ENCODE data around the gene PRAMEF8. TPM values are rescaled to one million over a fixed set of nuclear protein-coding genes. Genes with fewer than 3 reads are reported as not detected.
A peak's percentile ranks its signal among the peaks of the same experiment; 100 is the strongest.
"Not testable (repeated sequence)": the region's sequence is repeated elsewhere in the genome, so short reads cannot be mapped to it uniquely, and the experiment has no call there.

The PRAMEF8 gene
- total RNA-seq, 2 donors from 2014 or later, result not detected

DNA sequence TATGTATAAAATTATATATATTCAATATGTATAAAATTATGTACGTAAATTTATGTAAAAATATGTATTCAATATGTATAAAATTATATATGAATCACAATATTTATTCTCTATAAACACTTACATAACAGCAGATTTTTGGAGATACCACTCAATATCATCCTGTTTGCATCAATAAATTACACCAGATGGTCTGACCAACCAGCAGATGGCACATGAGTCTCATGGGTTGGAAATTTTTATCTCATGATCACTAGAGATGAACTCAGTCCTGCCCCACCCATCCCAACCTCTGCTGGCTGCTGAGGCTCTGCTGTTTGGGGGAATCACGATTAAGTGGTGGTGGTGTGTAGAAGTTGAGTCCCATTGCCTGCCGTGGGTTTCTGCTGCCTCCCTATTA, 5.3 kb downstream of the PRAMEF8 start:
- H3K4me3 Mint-ChIP-seq; H3K36me3 ChIP-seq (ENCODE audit: control insufficient read depth, insufficient read depth, low read length); DNase-seq; H3K27me3 Mint-ChIP-seq (ENCODE audit: insufficient read depth); H3K27ac Mint-ChIP-seq; H3K27ac ChIP-seq (ENCODE audit: low read depth, low read length); H3K9me3 Mint-ChIP-seq; H3K36me3 Mint-ChIP-seq (ENCODE audit: low read depth); H3K4me1 ChIP-seq (ENCODE audit: control insufficient read depth, insufficient read depth, low read length); H3K27me3 ChIP-seq (ENCODE audit: control insufficient read depth, insufficient read depth, low read length, poor library complexity, severe bottlenecking); H3K9me3 ChIP-seq (ENCODE audit: control insufficient read depth, low read length); H3K9ac ChIP-seq (ENCODE audit: extremely low read depth, low read length, poor library complexity, severe bottlenecking); H3K4me3 ChIP-seq (ENCODE audit: low read length); H3K4me1 Mint-ChIP-seq: not testable (repeated sequence)
- 75% methylated on average over 2 of the region's 3 CpGs; no CpG with 5 or more reads in 1 of the 2 experiments for WGBS, 2 experiments (ENCODE audit: insufficient coverage in 1 of 2, insufficient read length in 1 of 2)

DNA sequence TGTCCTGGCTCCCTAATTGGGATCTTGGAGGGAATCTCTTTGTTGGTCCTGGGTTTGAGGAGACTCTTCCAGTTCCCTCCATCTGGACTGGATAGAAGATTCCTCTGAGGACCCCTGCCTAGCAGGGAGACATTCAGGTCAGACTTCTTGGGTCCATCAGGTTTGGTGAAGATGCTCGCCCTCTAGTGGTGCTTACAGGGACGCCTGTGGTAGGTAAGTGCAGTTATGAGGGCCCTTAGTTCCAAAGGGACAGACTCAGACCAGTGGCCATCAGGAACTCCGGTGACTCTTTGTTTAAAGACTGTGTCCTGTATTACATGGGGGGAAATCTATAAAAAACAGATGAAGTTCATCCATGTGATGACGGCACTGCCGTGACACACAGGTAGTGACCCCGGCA, 7.9 kb downstream of the PRAMEF8 start:
- H3K4me3 Mint-ChIP-seq; H3K36me3 Mint-ChIP-seq (ENCODE audit: low read depth); H3K9ac ChIP-seq (ENCODE audit: extremely low read depth, low read length, poor library complexity, severe bottlenecking); H3K4me1 Mint-ChIP-seq; H3K4me3 ChIP-seq (ENCODE audit: low read length); H3K27ac Mint-ChIP-seq; H3K9me3 ChIP-seq (ENCODE audit: control insufficient read depth, low read length); H3K4me1 ChIP-seq (ENCODE audit: control insufficient read depth, insufficient read depth, low read length); H3K9me3 Mint-ChIP-seq; H3K27ac ChIP-seq (ENCODE audit: low read depth, low read length); H3K27me3 ChIP-seq (ENCODE audit: control insufficient read depth, insufficient read depth, low read length, poor library complexity, severe bottlenecking); H3K36me3 ChIP-seq (ENCODE audit: control insufficient read depth, insufficient read depth, low read length); H3K27me3 Mint-ChIP-seq (ENCODE audit: insufficient read depth): not testable (repeated sequence)
- peak; percentile 17 for DNase-seq
- no CpG with 5 or more reads among the region's 6 CpGs for WGBS, 2 experiments (ENCODE audit: insufficient coverage in 1 of 2, insufficient read length in 1 of 2)
- TF ChIP-seq, protein P1, sequence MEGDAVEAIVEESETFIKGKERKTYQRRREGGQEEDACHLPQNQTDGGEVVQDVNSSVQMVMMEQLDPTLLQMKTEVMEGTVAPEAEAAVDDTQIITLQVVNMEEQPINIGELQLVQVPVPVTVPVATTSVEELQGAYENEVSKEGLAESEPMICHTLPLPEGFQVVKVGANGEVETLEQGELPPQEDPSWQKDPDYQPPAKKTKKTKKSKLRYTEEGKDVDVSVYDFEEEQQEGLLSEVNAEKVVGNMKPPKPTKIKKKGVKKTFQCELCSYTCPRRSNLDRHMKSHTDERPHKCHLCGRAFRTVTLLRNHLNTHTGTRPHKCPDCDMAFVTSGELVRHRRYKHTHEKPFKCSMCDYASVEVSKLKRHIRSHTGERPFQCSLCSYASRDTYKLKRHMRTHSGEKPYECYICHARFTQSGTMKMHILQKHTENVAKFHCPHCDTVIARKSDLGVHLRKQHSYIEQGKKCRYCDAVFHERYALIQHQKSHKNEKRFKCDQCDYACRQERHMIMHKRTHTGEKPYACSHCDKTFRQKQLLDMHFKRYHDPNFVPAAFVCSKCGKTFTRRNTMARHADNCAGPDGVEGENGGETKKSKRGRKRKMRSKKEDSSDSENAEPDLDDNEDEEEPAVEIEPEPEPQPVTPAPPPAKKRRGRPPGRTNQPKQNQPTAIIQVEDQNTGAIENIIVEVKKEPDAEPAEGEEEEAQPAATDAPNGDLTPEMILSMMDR (conservative IDR thresholded peaks at IDR 0.05), result peak; percentile 30

DNA sequence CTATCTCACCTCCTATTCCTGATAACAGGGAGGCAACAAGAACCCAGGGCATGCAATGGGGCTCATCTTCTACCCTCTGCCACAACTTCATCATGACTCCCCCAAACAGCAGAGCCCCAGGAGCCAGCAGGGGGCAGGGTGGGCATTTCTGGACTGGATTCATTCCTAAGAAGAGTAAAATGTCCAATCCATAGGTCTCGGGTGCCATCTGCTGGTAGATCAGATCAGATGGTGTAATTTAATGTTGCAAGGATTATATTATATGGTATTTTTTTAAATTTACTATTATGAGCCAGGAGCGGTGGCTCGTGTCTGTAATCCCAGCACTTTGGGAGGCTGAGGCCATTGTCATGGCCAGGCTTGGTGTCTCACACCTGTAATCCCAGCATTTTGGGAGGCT, 19.8 kb downstream of the PRAMEF8 start:
- peaks cover 12% of the 10 kb centered on the region for H3K9me3 Mint-ChIP-seq
- not testable (repeated sequence) for H3K4me3 ChIP-seq (ENCODE audit: low read length); H3K4me3 Mint-ChIP-seq; H3K4me1 Mint-ChIP-seq; H3K27me3 ChIP-seq (ENCODE audit: control insufficient read depth, insufficient read depth, low read length, poor library complexity, severe bottlenecking); H3K9ac ChIP-seq (ENCODE audit: extremely low read depth, low read length, poor library complexity, severe bottlenecking); H3K27me3 Mint-ChIP-seq (ENCODE audit: insufficient read depth); H3K4me1 ChIP-seq (ENCODE audit: control insufficient read depth, insufficient read depth, low read length); H3K27ac ChIP-seq (ENCODE audit: low read depth, low read length); DNase-seq; H3K36me3 Mint-ChIP-seq (ENCODE audit: low read depth); H3K27ac Mint-ChIP-seq; H3K9me3 ChIP-seq (ENCODE audit: control insufficient read depth, low read length); H3K36me3 ChIP-seq (ENCODE audit: control insufficient read depth, insufficient read depth, low read length)
- WGBS, 2 experiments (ENCODE audit: insufficient coverage in 1 of 2, insufficient read length in 1 of 2), result 100% methylated on average over 2 of the region's 3 CpGs; no CpG with 5 or more reads in 1 of the 2 experiments

DNA sequence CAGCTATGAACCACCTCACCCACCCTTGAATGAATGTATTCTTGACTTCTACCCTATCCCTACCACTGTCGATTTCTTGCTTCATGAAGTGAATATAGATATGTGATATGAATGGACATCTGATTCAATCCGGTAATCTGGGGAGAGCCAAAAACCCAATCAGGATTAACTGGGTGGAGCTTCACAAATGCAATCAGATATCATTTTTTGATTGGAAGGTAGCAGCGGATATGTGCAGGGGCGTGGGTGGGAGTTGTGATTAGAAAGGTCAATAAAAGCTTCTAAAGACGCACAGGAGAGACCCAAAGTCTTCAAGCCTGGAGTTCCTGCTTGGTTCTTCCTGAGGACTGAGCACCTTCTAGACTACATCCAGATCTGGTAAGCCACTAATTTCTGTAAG, 31.0 kb downstream of the PRAMEF8 start, which contains the start of gene PRAMEF5:
Gene PRAMEF5 (plus strand): TSS at position 301 of the 400 bp plus-strand sequence. CDS start 5,071 bp downstream, outside the sequence.
- H3K9ac ChIP-seq (ENCODE audit: extremely low read depth, low read length, poor library complexity, severe bottlenecking); H3K27ac Mint-ChIP-seq; H3K4me3 ChIP-seq (ENCODE audit: low read length); DNase-seq; H3K27ac ChIP-seq (ENCODE audit: low read depth, low read length); H3K4me3 Mint-ChIP-seq; H3K9me3 ChIP-seq (ENCODE audit: control insufficient read depth, low read length); H3K27me3 Mint-ChIP-seq (ENCODE audit: insufficient read depth); H3K36me3 ChIP-seq (ENCODE audit: control insufficient read depth, insufficient read depth, low read length); H3K36me3 Mint-ChIP-seq (ENCODE audit: low read depth); H3K4me1 Mint-ChIP-seq; H3K4me1 ChIP-seq (ENCODE audit: control insufficient read depth, insufficient read depth, low read length); H3K27me3 ChIP-seq (ENCODE audit: control insufficient read depth, insufficient read depth, low read length, poor library complexity, severe bottlenecking); H3K9me3 Mint-ChIP-seq: not testable (repeated sequence)
- no CpG with 5 or more reads among the region's 5 CpGs for WGBS, 2 experiments (ENCODE audit: insufficient coverage in 1 of 2, insufficient read length in 1 of 2)

DNA sequence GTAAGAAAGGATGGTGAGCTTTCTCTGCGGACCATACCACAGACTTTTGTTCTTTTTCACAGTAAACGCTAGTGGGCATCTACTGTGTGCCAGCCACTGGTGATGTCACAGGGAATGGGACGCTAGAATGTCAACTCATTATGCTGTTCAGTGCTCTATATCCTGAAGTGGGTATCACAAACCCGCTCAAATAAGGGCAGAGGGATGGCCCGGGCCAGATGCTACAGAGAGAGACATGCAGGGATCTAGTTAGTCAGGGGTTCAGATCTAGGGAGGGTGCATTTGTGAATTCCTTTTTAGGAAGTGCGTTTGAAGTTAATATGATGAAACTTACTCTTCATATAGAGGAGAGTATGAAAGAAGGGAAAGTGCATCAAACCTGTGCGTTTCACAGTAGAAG, 37.8 kb downstream of the PRAMEF8 start:
- not testable (repeated sequence) for H3K27me3 ChIP-seq (ENCODE audit: control insufficient read depth, insufficient read depth, low read length, poor library complexity, severe bottlenecking); H3K36me3 Mint-ChIP-seq (ENCODE audit: low read depth); H3K4me3 ChIP-seq (ENCODE audit: low read length); H3K36me3 ChIP-seq (ENCODE audit: control insufficient read depth, insufficient read depth, low read length); H3K4me1 Mint-ChIP-seq; H3K9ac ChIP-seq (ENCODE audit: extremely low read depth, low read length, poor library complexity, severe bottlenecking); H3K27me3 Mint-ChIP-seq (ENCODE audit: insufficient read depth); H3K4me1 ChIP-seq (ENCODE audit: control insufficient read depth, insufficient read depth, low read length); DNase-seq; H3K4me3 Mint-ChIP-seq; H3K27ac Mint-ChIP-seq; H3K27ac ChIP-seq (ENCODE audit: low read depth, low read length)
- H3K9me3 Mint-ChIP-seq, result peaks cover 51% of the 10 kb centered on the region
- WGBS, 2 experiments (ENCODE audit: insufficient coverage in 1 of 2, insufficient read length in 1 of 2), result 63 to 67% methylated on average over 4 to 5 of the region's 7 CpGs
- H3K9me3 ChIP-seq (ENCODE audit: control insufficient read depth, low read length), result peaks cover 31% of the 10 kb centered on the region

DNA sequence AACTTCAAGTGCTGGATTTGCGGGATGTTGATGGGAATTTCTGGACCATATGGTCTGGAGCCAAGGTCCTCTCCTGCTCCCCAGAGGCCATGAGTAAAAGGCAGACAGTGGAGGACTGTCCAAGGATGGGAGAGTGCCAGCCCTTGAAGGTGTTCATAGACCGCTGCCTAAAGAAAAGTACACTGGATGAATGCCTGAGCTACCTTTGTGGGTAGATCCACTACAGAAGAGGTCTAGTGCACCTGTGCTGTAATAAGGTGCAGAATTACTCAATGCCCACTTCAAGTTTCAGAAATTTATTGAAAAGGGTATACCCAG, 38.4 kb downstream of the PRAMEF8 start:
- not testable (repeated sequence) for H3K4me1 Mint-ChIP-seq; H3K27ac Mint-ChIP-seq; H3K27me3 Mint-ChIP-seq (ENCODE audit: insufficient read depth); H3K4me3 ChIP-seq (ENCODE audit: low read length); H3K4me3 Mint-ChIP-seq; H3K27ac ChIP-seq (ENCODE audit: low read depth, low read length); H3K36me3 Mint-ChIP-seq (ENCODE audit: low read depth); H3K36me3 ChIP-seq (ENCODE audit: control insufficient read depth, insufficient read depth, low read length); H3K9ac ChIP-seq (ENCODE audit: extremely low read depth, low read length, poor library complexity, severe bottlenecking); DNase-seq; H3K4me1 ChIP-seq (ENCODE audit: control insufficient read depth, insufficient read depth, low read length); H3K27me3 ChIP-seq (ENCODE audit: control insufficient read depth, insufficient read depth, low read length, poor library complexity, severe bottlenecking)
- peaks cover 57% of the 10 kb centered on the region for H3K9me3 Mint-ChIP-seq
- H3K9me3 ChIP-seq (ENCODE audit: control insufficient read depth, low read length), result peaks cover 31% of the 10 kb centered on the region
- 60 to 75% methylated on average over 2 of the region's 2 CpGs for WGBS, 2 experiments (ENCODE audit: insufficient coverage in 1 of 2, insufficient read length in 1 of 2)
